Neutrophil (primary cell): Measurements from ENCODE around the gene MAGEB1.

Experiments used
- H3K27ac ChIP-seq: fragments of 200-600 bp; sonication (generic); 2 replicates; pipeline ENCODE4 v1.5.1; 2016; ENCODE audit warnings: mild to moderate bottlenecking, moderate library complexity
- H3K27me3 ChIP-seq: fragments of 200-600 bp; sonication (generic); 2 replicates; pipeline ENCODE4 v1.6.0; 2016; ENCODE audit warnings: mild to moderate bottlenecking
- H3K36me3 ChIP-seq: fragments of 200-600 bp; sonication (generic); 2 replicates; pipeline ENCODE4 v1.5.1; 2017
- H3K4me1 ChIP-seq, 2 experiments: fragments of 200-600 bp in 1 of 2; sonication (generic) in 1 of 2; 1 replicate in 1 of 2; 2 replicates in 1 of 2; pipeline versions ENCODE4 v1.5.1 to v1.6.1; 2013 to 2016; ENCODE audit warnings: low read depth in 1 of 2, low read length in 1 of 2, mild to moderate bottlenecking in 1 of 2, moderate library complexity in 1 of 2; ENCODE audit not compliant: control insufficient read depth in 1 of 2, insufficient read depth in 1 of 2
- H3K4me3 ChIP-seq, 2 experiments: fragments of 200-600 bp in 1 of 2; sonication (generic) in 1 of 2; 1 replicate in 1 of 2; 2 replicates in 1 of 2; pipeline ENCODE4 v1.5.1; 2013 to 2016; ENCODE audit warnings: low read depth in 1 of 2, low read length in 1 of 2, mild to moderate bottlenecking in 1 of 2, moderate library complexity in 1 of 2
- H3K9me3 ChIP-seq: fragments of 200-600 bp; sonication (generic); 2 replicates; pipeline ENCODE4 v1.5.1; 2016
- TF ChIP-seq, protein P1 (sequence below): fragments of 200-600 bp; sonication (generic); IDR thresholded peaks from 2 replicates; pipeline ENCODE4 v1.5.1; 2016; ENCODE audit warnings: antibody characterized with exemption

The MAGEB1 gene, protein sequence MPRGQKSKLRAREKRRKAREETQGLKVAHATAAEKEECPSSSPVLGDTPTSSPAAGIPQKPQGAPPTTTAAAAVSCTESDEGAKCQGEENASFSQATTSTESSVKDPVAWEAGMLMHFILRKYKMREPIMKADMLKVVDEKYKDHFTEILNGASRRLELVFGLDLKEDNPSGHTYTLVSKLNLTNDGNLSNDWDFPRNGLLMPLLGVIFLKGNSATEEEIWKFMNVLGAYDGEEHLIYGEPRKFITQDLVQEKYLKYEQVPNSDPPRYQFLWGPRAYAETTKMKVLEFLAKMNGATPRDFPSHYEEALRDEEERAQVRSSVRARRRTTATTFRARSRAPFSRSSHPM

DNA sequence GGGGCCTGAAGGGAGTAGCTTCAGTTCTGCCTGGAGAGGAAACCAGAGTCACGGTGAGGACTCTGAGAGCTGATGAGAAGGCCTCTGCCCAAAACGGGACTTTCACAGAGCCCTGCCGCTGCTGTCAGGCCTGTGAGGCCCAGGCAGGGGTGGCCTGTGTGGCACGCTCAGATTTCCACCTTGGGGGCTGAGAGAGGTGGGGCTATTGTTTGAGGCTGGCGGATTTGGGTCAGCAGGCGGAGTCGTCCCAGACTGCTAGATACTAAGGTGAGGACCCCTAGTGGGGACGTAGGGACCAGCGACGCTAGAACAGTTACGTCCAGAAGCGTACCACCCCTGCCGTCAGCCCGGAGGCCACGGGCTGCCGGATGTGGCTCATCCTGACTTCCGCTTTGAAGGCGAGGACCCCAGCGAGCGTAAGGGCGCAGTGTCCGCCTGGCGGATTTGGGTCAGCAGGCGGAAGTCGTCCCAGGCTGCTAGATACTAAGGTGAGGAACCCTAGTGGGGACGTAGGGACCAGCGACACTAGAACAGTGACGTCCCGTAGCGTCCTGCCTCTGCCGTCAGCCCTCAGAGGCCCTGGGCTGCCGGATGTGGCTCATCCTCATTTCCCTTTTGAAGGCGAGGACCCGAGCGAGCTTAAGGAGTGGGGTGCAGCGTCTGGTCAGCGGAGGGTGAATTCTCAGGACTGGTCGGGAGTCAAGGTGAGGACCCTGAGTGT, at the start of gene MAGEB1:
MAGEB1 (plus strand) TSS at position 378 of the 721 bp plus-strand sequence. CDS start 3,348 bp downstream, outside the sequence.
- H3K4me3 ChIP-seq = no peak within 1 kb of the TSS
- no peaks in the 10 kb centered on the region for H3K9me3 ChIP-seq
- no peak within 1 kb of the TSS for H3K27ac ChIP-seq
- H3K36me3 ChIP-seq = no peaks in the 10 kb centered on the region
- H3K4me1 ChIP-seq = no peaks in the 10 kb centered on the region
- TF ChIP-seq, protein P1, sequence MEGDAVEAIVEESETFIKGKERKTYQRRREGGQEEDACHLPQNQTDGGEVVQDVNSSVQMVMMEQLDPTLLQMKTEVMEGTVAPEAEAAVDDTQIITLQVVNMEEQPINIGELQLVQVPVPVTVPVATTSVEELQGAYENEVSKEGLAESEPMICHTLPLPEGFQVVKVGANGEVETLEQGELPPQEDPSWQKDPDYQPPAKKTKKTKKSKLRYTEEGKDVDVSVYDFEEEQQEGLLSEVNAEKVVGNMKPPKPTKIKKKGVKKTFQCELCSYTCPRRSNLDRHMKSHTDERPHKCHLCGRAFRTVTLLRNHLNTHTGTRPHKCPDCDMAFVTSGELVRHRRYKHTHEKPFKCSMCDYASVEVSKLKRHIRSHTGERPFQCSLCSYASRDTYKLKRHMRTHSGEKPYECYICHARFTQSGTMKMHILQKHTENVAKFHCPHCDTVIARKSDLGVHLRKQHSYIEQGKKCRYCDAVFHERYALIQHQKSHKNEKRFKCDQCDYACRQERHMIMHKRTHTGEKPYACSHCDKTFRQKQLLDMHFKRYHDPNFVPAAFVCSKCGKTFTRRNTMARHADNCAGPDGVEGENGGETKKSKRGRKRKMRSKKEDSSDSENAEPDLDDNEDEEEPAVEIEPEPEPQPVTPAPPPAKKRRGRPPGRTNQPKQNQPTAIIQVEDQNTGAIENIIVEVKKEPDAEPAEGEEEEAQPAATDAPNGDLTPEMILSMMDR = no peak
- no peaks in the 10 kb centered on the region for H3K27me3 ChIP-seq

DNA sequence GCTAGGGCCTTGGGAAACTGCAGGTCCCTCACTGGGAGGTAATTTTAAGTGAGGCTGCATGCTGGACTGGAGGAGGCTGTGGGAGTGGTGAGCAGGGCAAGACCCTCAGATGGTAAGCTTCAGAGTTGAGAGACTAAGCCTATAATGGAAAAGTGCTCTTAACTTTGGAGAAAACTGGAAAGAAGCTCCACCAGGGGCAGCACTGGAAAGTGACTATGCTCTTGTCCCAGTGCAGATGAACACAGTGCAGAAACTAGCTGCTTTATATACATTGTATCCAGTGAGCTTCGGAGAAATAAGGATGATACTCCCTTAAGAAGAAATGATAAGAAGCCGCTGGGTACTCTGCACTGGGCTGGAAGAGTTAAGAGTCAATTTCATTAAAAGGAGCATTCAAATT, 34.8 kb upstream of the MAGEB1 start:
- Histone ChIP-seq H3K27ac (no peak overlapping the region), H3K36me3 (no peaks in the 10 kb centered on the region), H3K27me3 (no peaks in the 10 kb centered on the region), H3K9me3 (no peaks in the 10 kb centered on the region), H3K4me1 (no peaks in the 10 kb centered on the region), H3K4me3 (no peak overlapping the region)
- TF ChIP-seq, protein P1 = no peak

DNA sequence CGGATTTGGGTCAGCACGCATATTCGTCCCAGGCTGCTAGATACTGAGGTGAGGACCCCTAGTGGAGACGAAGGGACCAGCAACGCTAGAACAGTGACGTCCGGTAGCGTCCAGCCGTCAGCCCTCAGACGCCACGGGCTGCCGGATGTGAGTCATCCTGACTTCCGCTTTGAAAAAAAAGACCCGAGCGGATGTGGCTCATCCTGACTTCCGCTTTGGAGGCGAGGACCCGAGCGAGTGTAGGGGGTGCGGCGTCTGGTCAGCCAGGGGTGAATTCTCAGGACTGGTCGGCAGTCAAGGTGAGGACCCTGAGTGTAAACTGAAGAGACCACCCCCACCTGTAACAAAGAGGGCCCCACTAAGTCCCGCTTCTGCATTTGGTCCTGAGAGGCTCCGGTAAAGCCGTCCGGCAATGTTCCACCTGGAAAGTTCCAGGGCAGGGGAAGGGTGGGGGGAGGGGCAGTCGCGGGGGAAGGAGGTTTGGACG, 31.5 kb upstream of the MAGEB1 start, which contains the start of gene MAGEB2:
MAGEB2 (plus strand) TSS at position 207 of the 487 bp plus-strand sequence. CDS start 3,018 bp downstream, outside the sequence.
- no peaks in the 10 kb centered on the region for H3K27me3 ChIP-seq
- no peaks in the 10 kb centered on the region for H3K36me3 ChIP-seq
- no peak within 1 kb of the TSS for H3K4me3 ChIP-seq
- H3K4me1 ChIP-seq = no peaks in the 10 kb centered on the region
- TF ChIP-seq, protein P1 = no peak
- no peaks in the 10 kb centered on the region for H3K9me3 ChIP-seq
- no peak within 1 kb of the TSS for H3K27ac ChIP-seq

DNA sequence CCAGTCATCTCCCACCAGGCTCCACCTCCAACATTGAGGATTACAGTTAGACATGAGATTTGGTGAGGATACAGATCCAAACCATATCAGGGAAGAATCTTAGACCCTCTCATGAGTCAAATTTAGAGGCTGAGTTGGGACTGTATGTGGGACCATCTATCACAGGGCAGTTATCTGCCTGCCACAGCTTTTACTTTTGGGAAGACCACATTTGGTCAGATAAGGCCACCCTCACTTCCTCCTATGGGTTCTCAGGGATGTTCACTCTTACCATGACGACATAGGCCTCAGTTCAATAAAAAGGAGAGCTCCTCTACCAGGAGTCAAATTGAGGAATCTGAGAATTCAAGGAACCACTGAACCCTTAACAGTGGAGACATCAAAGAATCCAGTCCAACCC, 29.5 kb upstream of the MAGEB1 start:
- Histone ChIP-seq H3K9me3 (no peaks in the 10 kb centered on the region), H3K4me1 (no peaks in the 10 kb centered on the region), H3K4me3 (no peak overlapping the region), H3K36me3 (no peaks in the 10 kb centered on the region), H3K27ac (no peak overlapping the region), H3K27me3 (no peaks in the 10 kb centered on the region)
- TF ChIP-seq, protein P1 = no peak

DNA sequence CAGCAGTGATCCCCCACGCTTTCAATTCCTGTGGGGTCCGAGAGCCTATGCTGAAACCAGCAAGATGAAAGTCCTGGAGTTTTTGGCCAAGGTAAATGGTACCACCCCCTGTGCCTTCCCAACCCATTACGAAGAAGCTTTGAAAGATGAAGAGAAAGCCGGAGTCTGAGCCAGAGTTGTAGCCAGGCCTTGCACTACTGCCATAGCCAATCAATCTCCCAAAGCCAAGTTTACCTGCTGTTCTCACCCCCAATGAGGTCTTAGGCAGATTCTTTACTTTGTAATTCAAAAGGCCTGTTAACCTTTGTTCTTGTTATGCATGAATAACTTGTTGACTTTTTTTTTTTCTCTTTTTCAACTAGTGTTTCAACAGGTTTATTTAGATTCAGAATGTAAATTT, 27.6 kb upstream of the MAGEB1 start:
- no peaks in the 10 kb centered on the region for H3K4me1 ChIP-seq
- H3K9me3 ChIP-seq = no peaks in the 10 kb centered on the region
- H3K27ac ChIP-seq = no peak overlapping the region
- H3K36me3 ChIP-seq = no peaks in the 10 kb centered on the region
- TF ChIP-seq, protein P1 = no peak
- no peaks in the 10 kb centered on the region for H3K27me3 ChIP-seq
- no peak overlapping the region for H3K4me3 ChIP-seq
